Measurements from ENCODE around the gene ZNF367. TPM values are rescaled to one million over a fixed set of nuclear protein-coding genes. Genes with fewer than 3 reads are reported as not detected.

ZNF367 gene
- polyA plus RNA-seq, 1 donor: 5.2 TPM

DNA sequence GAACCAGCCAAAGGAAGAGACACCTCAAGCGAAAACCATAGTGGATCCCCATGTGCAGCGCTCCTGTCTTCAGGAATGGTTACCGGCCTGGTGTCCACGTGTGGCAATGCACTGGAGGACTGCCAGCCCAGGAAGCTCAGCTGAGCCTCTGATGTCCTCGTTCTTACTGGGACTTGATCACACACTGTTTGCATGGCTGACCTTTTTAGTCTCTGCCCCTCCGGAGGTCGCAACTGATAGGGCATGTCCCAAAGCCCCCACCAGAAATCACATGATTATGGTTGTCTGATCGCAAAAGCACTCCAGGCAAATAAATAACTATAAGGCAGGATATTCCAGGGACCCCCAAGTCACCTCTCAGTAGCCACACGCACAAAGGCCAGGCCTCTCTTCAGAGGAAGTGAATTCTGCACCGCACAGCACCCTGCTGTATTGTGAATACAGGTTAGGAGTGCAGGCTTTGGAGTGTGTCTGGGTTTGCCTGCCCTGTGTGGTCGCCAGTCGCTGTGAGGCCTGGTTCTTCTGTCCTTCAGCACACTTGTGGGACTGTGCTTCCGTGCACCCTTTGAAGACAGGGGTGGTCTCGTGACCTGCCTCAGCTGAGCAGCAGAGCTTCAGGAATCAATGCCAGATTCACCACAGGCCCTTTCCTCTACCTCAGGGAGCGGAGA is 18.4 kb upstream of the ZNF367 start:
- no peak for DNase-seq (ENCODE audit: low read depth)

DNA sequence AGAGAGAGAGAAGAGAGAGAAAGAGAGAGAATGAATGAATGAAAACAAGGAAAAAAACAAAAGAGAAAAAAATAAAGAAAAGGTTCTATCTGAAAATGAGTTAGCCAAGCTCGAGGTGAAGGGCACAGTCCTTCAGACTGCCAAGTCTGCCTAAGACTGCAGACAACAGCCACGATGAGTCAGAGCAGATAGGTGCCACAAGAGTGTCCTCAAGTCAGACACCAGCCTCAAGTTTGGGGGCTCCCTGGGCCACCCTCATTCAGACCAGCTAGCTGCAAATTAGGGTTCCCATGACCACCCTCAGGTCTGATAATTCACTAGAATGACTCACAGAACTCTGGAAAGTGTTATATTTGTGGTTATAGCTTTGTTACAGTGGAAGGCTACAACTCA is 17.9 kb upstream of the ZNF367 start:
- DNase-seq (ENCODE audit: low read depth): no peak

DNA sequence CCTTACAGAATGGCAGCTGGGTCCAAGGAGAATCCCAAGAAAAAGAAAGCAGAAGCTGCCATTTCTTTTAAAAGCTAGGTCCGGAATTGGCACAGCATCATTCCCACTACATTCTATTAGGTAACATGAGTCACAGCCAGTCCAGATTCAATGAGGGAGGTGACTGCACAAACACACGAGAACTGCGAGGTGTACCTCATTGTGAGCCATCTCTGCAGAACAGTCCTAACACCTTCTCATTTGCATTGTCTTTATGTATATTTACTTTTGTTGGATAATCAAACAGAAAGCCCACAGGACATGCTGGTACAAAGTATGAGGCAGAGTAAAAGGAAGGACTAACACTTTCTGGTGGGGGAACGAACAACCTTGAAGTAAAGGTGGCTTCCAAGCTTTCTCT is 17.2 kb upstream of the ZNF367 start:
- no peak for DNase-seq (ENCODE audit: low read depth)

DNA sequence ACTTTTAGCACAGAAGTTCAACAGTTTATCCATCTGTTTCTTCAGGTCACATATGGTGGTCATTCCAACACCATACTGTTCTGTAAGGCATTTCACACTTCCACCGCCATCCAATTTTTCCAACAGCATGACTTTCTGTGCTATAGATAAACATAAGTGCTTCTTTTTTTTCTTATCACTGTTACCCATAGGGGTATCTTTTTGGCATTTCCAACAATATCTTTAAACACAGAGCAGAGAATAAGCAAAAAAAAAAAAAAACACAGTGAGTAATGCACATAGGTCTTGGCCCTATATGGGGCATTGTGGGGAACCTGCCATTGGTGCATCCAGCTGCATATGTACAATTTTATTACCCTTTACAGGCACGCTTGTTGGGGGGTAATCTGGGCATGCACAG is 12.2 kb upstream of the ZNF367 start:
- no peak for DNase-seq (ENCODE audit: low read depth)

DNA sequence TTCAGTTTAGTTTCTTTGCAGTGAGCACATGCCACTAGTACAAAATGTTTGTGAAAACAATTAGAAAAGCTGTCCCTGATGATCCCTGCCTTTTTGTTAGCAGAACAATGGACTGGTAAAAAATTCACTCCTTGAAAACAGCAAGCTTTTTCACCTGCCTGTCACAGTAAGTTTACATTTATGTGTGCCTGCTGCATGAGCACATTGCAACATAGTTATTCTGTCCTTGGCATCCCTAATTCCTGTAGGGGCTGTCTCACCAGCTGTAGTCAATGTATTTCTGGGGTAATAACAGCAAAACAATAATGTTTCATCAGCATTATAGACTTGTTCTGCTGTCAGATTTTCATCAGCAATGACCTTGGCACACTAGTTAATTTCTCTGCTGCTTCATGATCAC is 11.6 kb upstream of the ZNF367 start:
- no peak for DNase-seq (ENCODE audit: low read depth)

DNA sequence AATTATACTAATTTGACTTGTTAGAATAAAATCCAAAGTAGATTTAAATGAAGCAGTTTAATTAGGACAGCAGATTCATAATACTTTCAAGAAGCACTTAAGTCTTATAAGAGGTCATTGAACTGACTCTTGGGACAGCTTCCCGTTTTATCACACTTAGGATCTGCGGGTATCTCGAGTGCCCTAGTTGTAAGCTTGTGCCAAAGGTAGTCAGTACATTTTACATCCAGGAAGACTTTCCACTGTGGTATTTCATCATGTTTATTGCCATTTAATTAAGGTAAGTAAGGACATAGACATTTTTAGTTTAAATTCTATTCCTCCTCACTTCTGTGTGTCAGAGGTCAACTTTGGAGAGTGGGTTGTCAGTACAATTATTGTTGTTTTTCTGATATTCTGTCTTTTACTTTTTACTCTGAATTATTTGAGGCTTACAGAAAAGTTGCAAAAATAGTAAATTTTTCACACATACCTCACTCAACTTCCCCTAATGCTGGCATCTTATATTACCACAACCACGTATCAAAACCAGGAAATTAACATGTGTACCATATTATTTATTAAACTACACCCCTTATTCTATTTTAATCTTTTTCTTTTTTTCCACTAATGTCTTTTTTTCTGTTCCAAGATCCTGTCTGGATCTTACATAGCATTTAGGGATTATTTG is 7.5 kb upstream of the ZNF367 start:
- DNase-seq (ENCODE audit: low read depth): no peak

DNA sequence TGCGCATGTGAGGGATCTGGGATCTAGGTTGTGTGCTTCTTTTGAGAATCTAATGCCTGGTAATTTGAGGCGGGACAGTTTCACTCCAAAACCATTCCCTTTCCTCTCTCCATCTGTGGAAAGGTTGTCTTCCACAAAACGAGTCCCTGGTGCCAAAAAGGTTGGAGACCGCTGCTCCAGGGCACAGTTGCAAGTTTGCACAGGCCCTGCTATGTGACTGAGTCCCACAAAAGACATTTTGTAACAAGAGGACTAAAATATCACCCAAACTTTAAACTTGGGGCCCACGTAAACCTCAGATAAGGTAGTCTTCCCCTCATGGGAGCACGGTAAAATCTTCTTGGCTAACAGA is 5.8 kb upstream of the ZNF367 start:
- no peak for DNase-seq (ENCODE audit: low read depth)

DNA sequence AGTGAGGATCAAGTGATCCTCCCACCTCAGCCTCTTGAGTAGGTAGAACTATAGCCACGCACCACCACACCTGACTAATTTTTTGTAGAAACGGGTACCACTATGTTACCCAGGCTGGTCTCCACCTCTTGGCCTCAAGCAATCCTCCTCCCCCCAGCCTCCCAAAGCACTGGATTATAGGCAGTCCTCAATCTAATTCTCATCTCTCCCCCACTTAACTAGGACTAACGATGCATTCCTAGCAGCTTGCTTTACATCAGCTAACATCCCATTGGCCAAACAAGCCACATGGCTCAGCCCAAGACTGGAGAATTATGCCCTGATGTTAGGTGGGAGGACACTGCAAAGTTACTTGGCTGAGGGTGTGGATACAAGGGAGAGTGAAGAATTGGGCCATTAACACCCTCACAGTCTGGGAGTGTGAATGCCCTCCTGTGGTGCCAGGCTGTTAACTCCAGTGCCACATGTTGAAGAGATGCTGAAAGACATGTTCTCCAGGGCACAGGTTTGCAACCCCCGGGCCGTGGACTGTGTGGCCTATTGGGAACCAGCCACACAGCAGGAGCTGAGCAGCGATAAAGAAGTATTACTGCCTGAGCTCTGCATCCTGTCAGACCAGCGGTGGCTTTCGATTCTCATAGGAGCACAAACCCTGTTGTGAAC is 5.3 kb upstream of the ZNF367 start:
- no peak for DNase-seq (ENCODE audit: low read depth)

DNA sequence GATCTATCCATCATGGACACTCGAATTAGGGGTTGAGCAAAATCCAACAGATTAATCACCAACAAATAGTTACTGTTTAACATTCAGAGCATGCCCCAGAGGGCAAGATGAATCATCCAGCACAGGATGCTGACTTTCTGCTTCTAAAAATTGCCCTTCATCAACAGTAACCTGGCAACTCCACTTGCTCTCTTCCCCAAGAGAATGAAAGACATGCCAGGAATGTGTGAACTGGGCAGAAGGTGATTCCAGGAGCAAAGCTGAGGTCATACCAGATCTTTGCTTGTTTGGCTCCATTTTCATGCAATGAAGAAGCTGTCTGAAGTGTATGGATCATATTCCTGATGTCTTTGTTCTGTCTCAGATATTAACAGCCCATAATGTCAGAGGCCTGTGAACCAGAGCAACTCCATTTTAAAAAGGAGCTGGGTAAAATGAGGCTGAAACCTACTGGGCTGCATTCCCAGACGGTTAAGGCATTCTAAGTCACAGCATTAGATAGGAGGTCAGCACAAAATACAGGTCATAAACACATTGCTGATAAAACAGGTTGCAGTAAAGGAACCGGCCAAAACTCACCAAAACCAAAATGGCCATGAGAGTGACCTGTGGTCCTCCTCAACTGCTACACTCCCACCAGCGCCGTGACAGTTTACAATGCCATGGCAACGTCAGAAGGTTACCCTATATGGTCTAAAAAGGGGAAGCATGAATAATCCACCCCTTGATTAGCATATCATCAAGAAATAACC is 2.5 kb upstream of the ZNF367 start:
- DNase-seq (ENCODE audit: low read depth): no peak

DNA sequence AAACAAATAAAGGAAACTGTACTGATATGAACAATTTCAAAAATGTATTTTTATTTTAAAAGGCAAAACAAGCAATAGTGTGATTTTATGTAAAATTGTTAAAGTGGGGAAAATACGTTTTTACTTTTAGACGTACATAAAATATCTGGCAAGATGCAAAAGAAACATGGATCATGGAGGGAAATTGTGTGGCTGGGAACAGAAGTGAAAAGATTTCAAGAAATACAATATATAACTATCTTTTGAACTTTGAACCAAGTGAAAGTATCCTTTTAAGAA is 1.5 kb upstream of the ZNF367 start:
- DNase-seq (ENCODE audit: low read depth): no peak

DNA sequence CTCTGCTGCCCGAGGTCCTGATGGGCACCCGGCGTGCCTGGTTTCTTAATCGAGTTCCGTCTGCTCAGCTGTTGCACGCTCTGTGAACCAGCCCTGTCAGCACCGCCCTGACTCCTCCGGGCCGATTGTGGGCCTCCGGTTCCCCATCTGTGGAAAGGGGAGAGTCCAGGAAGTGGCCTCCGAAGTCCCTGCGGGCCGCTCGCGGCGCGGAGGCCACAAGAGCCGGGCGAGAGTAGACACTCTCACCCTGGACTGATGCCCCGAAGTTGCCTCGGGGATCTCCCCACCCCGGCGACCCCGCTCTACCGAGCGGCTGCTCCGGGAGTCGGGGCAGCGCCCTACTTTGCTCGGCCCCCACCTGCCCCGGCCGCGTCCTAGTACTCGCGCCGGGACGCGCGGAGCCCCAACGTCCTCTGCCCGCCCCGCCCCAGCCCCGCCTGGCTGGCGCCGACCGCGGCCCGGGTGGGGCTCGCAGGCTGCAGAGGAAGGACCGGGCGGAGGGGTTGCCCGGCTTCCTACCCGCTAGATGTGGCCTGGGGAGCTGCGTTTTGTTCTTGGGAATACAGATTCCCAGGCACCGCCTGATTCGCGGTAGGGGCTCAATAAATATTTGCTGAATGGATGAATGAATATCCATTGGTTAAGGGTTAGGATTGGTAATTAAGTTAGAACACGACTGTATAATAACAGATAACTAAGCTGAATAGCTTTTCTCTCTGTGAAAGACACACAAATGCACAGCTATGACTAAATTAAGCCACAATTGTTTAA is 935 bp upstream of the ZNF367 start:
- no peak for DNase-seq (ENCODE audit: low read depth)

DNA sequence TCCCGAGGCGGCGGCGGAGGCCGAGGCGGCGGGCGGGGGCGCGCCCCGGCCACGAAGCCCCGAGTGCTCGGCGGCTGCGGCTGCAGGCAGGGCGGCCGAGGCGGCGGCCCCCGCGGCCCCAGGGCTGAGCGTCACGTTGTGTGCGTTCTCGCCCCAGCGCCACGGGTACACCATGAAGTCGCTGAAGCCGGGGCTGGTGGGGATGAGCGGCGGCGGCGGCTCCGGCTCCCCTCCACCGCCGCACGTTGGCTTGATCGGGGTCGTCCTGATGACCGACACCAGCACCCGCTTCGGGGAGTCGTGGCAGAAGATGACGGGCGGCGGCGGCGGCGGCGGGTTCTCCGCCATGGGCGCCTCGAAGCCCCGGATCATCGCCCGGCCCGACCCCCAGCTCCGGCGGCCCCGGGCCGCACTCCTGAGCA is 498 bp downstream of the ZNF367 start:
- DNase-seq (ENCODE audit: low read depth): no peak

DNA sequence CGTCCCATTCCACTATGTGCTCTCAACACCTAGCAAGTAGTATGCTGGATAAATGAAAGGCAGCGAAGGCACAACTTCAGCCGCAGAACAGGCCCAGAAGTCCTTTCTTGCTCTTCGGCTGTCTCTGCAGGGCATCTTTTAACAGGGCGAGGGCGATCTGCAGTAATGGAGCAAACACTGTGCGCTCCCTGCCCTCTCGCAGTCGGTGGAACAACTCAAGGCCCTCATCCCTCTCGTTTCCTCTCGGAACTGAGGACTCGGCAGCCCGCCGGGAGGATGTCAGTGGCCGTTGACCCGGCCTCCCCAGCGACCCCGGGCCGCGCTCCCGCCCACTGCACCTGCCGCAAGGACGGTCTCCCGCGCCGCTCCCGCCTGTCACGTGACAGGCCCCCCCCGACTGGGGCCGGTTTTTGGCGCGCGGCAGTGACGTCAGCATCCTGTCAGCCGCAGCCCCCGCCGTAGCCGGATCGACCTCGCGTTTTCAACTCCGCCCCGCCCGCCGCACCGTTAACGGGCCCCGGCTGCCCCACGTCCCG is 1.1 kb downstream of the ZNF367 start:
- DNase-seq (ENCODE audit: low read depth): no peak

DNA sequence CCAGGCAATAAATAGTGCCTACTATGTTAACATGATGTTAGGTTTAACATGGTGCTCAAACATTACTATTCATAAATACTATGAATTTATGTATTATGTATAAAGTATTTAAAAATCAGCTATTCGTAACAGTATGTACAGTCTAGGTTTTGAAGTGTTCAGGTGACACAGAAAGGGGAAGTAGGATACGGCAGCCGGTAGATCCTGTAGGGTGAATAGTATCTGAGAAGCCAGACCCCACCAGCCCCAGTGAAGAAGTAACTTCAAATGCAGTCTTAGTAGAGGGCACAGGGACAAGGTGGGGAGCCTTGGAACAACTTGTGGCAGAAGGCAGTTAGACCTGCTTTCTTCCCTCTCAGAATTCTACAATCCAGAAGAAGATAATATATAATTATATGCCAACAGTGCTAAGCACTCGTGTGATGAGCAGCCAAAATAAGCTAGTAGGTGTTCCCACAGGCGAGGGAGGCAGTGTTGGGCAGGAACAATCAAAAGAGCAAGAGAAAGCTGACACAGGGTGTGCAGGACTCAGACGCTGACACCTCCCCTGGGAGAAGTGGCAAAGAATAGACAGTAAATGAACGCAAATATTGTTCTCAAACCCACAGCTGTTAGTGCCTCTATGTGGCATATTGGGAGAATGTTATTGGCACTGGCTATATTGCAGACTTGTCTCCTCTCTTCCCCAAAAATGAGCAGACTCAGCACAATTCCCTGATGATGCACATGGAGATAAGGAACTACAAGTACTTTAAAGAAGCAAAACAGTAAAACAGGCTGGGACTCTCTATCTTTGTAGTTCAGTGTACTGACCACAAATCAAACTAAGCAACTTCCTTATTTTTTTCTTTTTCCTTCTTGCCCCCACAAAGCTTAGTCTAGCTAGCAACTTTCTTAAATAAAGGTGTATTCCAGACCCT is 4.6 kb downstream of the ZNF367 start:
- no peak for DNase-seq (ENCODE audit: low read depth)

DNA sequence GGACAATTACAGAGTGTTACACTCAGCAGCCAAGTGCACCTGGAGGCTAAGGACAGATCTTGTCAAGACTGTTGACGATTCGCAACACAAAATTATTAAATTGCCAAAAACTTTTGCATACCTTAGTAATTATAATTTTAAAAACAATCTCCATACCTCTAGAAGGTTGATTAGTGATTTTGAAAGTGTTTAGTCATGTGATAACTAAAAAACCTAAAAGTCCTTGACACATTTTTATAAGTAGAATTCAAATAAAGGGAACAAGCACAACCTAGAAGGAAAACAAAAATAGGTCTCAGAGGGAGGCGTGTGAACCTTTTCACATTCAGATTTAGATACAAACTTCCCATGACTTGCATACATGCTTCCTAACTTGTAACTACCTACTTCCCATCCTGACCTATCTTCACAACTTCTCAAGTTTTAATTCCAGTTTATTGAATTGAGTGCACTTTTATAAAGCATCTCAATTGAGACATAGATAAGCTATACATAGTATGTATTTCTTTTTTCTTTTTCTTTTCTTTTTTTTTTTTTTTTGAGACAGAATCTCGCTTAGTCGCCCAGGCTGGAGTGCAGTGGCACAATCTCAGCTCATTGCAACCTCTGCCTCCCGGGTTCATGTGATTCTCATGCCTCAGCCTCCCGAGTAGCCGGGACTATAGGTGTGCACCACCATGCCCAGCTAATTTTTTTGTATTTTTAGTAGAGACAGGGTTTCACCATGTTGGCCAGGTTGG is 5.8 kb downstream of the ZNF367 start:
- no peak for DNase-seq (ENCODE audit: low read depth)

DNA sequence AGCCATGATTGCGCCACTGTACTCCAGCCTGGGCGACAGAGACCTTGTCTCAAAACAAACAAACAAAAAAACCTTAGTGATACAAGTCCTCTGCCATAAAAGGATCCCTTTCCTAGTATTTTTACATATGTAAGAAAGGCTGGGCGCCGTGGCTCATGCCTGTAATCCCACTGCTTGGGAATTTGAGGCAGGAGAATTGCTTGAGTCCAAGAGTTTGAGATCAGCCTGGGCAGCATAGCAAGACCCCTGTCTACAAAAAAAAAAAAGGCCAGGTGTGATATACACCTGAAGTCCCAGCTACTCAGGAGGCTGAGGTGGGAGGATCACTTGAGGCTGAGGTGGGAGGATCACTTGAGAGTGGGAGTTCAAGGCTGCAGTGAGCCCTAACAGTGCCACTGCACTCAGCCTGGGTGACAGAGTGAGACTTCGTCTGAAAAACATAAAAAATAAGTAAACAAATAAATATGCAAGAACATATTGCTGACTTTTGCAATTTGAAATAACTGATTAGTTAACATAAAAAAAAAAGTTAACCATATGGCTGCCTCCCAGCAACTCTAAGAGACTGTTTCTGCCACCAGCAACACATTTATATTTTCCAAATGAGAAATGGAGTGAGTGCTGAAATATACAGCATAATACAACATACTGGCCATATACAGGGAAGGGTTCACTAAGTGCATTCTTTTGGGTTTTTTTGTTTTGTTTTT is 6.9 kb downstream of the ZNF367 start:
- no peak for DNase-seq (ENCODE audit: low read depth)

DNA sequence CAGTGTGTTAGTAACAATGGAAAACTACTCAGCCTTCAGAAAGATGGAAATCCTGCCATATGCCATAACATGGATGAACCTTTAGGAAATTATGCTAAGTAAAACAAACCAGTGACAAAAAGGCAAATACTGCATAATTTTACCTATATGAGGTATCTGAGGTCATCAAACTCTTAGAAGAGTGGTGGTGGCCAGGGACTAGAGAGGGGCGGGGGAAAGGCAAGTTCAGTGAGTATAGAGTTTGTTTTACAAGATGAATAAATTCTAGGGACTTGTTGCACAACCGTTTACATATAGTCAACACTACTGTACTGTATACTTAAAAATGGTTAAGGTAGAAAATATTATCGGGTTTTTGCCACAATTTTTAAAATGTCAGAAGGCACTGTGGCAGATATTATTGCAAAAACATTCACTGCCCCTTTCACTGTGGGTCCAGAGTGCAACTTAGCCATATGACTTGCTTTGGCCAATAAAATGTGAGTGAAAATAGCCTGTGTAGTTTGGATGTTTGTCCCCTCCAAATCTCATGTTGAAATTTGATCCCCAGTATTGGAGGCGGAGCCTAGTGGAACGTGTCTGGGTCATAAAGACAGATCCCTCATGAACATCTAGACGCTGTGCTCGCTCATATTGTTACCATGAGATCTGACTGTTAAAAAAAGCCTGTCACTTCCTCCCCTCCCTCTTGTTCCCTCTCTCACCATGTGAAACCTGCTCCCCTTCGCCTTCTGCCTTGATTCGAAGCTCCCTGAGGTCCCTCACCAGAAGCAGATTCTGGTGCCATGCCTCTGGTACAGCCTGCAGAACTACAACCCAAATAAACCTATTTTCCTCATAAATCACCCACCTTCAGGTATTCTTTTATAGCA is 9.5 kb downstream of the ZNF367 start:
- no peak for DNase-seq (ENCODE audit: low read depth)

Measured in forelimb muscle (tissue), 1 donor.